ACC112 (cell line): ENCODE data around the gene GRM1.

Experiments
- H2AFZ ChIP-seq: fragments of 200-600 bp; sonication (generic); one replicate; pipeline ENCODE4 v1.6.0; 2017; ENCODE audit warnings: antibody characterized with exemption, low read length; ENCODE audit not compliant: unreplicated experiment
- H3K27ac ChIP-seq: fragments of 200-600 bp; sonication (generic); 2 replicates; pipeline ENCODE4 v1.5.1; 2014; ENCODE audit warnings: low read depth, mild to moderate bottlenecking, antibody characterized with exemption, low read length, moderate library complexity
- H3K27me3 ChIP-seq: fragments of 200-600 bp; sonication (generic); 2 replicates; pipeline ENCODE4 v1.6.1; 2014; ENCODE audit warnings: mild to moderate bottlenecking, antibody characterized with exemption, low read length, moderate library complexity, mixed read lengths; ENCODE audit not compliant: insufficient read depth
- H3K36me3 ChIP-seq: fragments of 200-600 bp; sonication (generic); 2 replicates; pipeline ENCODE4 v1.6.1; 2016; ENCODE audit warnings: mild to moderate bottlenecking, antibody characterized with exemption, low read length, moderate library complexity, mixed read lengths; ENCODE audit not compliant: insufficient read depth
- H3K4me1 ChIP-seq: fragments of 200-600 bp; sonication (generic); one replicate; pipeline ENCODE4 v1.6.1; 2016; ENCODE audit warnings: low read length, mixed read lengths; ENCODE audit not compliant: insufficient read depth, unreplicated experiment, control insufficient read depth
- H3K4me3 ChIP-seq: fragments of 200-600 bp; sonication (generic); 2 replicates; pipeline ENCODE4 v1.5.1; 2014; ENCODE audit warnings: mild to moderate bottlenecking, low read depth, low read length
- H3K79me2 ChIP-seq: fragments of 200-600 bp; sonication (generic); one replicate; pipeline ENCODE4 v1.6.0; 2016; ENCODE audit warnings: low read length; ENCODE audit not compliant: control insufficient read depth, unreplicated experiment, insufficient read depth

GRM1 gene

DNA sequence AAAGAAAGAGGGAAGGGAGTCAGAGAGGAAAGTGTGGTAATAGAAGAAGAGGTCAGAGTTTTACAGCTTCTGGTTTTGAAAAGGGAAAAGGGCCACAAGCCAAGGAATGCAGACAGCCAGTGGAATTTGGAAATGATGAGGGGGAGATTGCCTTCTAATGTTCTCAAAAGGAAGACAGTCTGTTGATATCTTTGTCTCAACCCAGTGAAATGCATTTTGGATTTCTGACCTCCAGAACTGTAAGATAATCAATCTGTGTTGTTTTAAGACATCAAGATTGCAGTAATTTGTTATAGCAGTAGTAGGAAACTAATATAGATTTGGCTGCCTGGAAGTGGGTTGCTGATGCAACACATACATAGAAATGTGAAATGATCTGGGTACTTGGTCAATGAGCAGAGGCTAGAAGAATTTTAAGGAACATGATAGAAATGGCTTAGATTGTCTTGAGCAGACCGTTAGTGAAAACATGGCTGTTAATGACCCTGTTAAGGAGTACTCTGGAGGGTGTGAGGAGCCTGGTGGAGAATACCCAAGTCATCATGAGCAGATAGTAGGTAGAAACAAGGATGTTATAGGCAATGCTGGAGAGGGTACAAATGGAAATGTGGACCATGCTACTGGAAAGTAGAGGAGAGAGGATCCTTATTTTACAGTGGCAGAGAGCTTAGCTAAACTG, 259.0 kb downstream of the GRM1 start:
- Histone ChIP-seq H3K36me3 (no peaks in the 10 kb centered on the region), H3K27me3 (no peaks in the 10 kb centered on the region), H3K27ac (peak overlapping the region; percentile 1; the same call in 1 of the 2 replicates), H3K4me1 (peaks cover 11% of the 10 kb centered on the region), H2AFZ (peak overlapping the region; percentile 48), H3K79me2 (no peaks in the 10 kb centered on the region), H3K4me3 (no peak overlapping the region)

DNA sequence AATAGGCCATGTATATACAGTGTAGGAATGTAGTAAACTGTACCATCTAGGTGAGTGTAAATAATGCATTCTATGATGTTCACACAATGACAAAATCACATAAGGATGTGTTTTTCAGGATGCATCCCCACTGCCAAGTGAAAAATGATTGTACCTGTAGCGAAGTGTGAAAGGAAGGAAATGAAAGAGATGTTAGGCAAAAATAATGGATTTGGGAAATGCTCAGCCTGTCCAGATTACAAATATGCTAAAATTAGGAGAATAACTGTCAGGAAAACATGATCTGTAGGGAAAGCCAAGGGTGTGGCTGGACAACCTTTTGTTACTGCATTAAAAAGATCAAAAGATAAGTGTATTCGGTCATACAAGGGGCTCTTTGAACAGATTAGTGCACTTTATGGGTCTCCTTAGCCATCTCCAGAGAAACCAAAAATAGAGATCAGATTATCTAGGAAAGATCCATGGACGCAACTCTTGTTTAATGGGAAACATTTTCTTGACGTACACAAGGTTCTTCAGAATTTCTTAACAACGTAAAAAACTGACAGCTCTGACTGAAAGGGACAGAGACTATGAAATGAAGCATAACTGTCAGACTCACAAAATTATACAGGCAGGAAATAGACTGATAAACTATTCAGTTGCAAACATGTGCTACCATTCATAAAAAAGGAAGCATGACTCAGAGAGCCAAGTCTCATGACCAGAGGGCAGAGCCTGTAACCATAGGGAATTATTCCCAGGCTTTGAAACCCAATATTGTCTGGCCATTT, 261.1 kb downstream of the GRM1 start:
- H3K4me1 ChIP-seq: peaks cover 11% of the 10 kb centered on the region
- H3K27me3 ChIP-seq: no peaks in the 10 kb centered on the region
- H3K36me3 ChIP-seq: no peaks in the 10 kb centered on the region
- H3K4me3 ChIP-seq: no peak overlapping the region
- H3K79me2 ChIP-seq: no peaks in the 10 kb centered on the region
- H3K27ac ChIP-seq: peak overlapping the region; percentile 58
- peak overlapping the region; percentile 46 for H2AFZ ChIP-seq

DNA sequence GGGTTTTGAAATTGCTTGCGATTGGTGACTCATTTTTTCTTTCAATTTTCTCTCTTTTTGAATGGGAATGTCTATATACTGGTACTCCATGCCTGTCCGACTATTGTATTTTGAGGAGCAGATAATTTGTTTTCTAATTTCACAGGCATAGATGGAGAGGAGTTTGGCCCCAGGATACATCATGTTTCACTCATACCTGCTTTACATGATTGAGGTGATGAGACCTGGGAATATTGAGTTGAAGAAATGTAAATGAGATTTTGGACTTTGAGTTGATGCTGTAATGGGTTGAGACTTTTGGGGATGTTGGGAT, 261.7 kb downstream of the GRM1 start:
- peak overlapping the region; percentile 55; the same call in 1 of the 2 replicates for H3K27ac ChIP-seq
- no peaks in the 10 kb centered on the region for H3K27me3 ChIP-seq
- peak overlapping the region; percentile 4 for H2AFZ ChIP-seq
- no peak overlapping the region for H3K4me3 ChIP-seq
- no peaks in the 10 kb centered on the region for H3K79me2 ChIP-seq
- no peaks in the 10 kb centered on the region for H3K36me3 ChIP-seq
- H3K4me1 ChIP-seq: peaks cover 11% of the 10 kb centered on the region

DNA sequence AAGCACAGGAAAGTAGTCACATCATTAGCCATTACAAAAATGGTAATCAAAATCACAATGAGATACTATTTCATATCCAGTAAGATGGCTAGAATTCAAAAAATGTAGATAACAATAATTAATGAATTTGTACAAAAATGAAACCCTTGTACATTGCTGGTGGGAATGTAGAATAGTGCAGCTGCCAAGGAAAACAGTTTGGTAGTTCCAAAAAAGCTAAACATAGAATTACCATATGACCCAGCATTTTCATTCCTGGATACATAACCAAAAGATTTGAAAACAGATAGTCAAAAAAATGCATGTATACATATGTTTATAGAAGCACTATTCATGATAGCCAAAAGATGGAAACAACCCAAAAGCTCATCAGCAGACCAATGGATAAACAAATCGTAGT, 263.6 kb downstream of the GRM1 start:
- Histone ChIP-seq H3K4me1 (peaks cover 11% of the 10 kb centered on the region), H3K4me3 (no peak overlapping the region), H3K27me3 (no peaks in the 10 kb centered on the region), H3K79me2 (no peaks in the 10 kb centered on the region), H3K36me3 (no peaks in the 10 kb centered on the region), H2AFZ (no peak overlapping the region), H3K27ac (no peak overlapping the region)

DNA sequence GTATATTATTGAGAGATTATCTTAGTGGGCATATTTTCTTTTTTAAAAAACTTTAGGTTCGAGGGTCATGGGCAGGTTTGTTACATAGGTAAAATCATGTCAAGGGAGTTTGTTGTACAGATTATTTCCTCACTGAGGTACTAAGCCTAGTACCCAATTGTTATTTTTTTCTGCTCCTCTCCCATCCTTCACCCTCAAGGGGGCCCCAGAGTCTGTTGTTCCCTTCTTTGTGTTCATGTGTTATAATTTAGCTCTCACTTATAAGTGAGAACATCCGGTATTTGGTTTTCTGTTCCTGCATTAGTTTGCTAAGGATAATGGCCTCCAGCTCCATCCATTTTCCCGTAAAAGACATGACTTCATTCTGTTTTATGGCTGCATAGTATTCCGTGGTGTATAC, 266.8 kb downstream of the GRM1 start:
- H2AFZ ChIP-seq: no peak overlapping the region
- H3K4me3 ChIP-seq: no peak overlapping the region
- no peaks in the 10 kb centered on the region for H3K36me3 ChIP-seq
- H3K27ac ChIP-seq: no peak overlapping the region
- H3K27me3 ChIP-seq: no peaks in the 10 kb centered on the region
- peaks cover 3% of the 10 kb centered on the region for H3K4me1 ChIP-seq
- no peaks in the 10 kb centered on the region for H3K79me2 ChIP-seq

DNA sequence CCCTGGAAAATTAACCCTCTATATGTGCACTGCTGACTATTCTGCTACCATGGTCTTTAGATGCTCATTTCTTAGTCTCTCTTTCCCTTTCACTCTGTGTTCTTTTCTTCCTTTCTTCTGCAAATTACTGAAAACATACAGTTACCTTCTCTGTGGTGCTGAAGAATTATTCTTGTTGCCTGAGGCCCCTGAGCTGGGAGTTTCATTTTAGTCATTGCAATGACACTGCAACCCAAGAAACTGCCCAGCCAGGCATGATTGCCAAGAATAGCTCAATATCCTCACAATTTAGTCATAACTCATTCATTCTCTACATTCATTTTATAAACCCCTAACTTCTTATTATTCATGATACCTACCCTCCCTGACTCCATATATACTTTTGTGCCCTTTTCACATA, 269.0 kb downstream of the GRM1 start:
- Histone ChIP-seq H3K36me3 (no peaks in the 10 kb centered on the region), H3K4me1 (no peaks in the 10 kb centered on the region), H2AFZ (no peak overlapping the region), H3K27ac (no peak overlapping the region), H3K27me3 (no peaks in the 10 kb centered on the region), H3K79me2 (no peaks in the 10 kb centered on the region), H3K4me3 (no peak overlapping the region)

DNA sequence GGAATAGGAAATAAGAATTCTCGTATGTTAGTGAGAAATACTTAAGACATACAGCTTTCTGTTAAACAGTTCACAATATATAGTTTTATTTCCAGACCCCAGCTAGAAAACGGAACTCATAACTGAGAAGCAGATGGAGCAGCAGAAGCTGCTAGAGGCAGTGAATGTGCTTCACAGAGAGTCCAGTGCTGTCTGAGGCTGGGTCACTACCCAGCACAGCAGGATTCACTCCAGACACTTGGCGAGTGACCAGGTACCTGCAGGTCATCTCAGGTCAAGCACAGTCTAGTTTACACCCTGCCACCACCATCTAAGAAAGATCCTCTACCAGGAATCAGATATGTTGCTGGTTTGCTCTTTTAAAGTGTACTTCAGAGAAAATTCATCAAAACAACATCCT, 271.7 kb downstream of the GRM1 start:
- Histone ChIP-seq H3K79me2 (no peaks in the 10 kb centered on the region), H3K27me3 (no peaks in the 10 kb centered on the region), H3K4me3 (no peak overlapping the region), H3K27ac (no peak overlapping the region), H2AFZ (no peak overlapping the region), H3K4me1 (no peaks in the 10 kb centered on the region), H3K36me3 (no peaks in the 10 kb centered on the region)

DNA sequence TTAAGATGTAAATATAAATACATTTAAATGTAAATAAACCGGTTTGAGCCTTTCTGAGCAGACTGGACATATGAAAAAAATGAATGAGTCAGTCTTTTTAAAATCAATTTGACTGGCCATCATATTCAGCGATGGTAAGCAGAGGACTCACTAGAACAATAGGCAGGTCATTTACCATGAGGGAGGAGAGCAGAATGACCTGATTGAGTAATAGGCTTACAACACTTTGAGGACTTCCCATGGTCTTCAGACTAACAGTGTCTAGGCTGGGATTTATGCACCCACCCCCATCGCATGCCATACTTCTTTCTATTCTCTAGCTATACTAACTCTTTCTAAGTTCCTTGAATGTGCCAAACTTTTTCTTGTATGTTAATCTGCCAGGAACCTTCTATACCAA, 272.9 kb downstream of the GRM1 start:
- Histone ChIP-seq H3K79me2 (no peaks in the 10 kb centered on the region), H3K4me3 (no peak overlapping the region)

DNA sequence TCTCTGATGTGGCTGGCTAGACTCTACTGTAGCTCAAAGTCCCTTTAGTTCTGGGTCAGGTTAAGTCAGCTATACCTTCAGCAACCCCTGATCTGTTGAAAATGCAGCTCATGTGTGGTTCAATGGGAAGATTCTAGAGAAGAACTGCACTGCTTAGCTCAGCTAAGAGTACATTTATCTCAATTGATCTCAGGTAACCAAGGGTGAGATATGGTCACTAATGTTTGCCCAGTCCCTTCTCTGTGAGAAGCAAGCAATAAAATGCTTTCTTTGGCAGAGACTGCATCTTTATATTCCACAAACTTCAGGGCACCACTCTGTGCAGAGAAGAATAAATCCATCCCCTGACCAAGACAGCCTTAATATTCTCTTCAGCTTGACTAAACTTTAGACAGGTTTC, 274.1 kb downstream of the GRM1 start:
- Histone ChIP-seq H3K36me3 (no peaks in the 10 kb centered on the region), H3K79me2 (no peaks in the 10 kb centered on the region), H2AFZ (no peak overlapping the region), H3K27me3 (no peaks in the 10 kb centered on the region), H3K4me1 (no peaks in the 10 kb centered on the region), H3K4me3 (no peak overlapping the region), H3K27ac (no peak overlapping the region)

More for the DNA sequence above, 272.9 kb downstream of the GRM1 start:
- Histone ChIP-seq H3K27ac (no peak overlapping the region), H3K27me3 (no peaks in the 10 kb centered on the region), H2AFZ (no peak overlapping the region), H3K36me3 (no peaks in the 10 kb centered on the region), H3K4me1 (no peaks in the 10 kb centered on the region)

DNA sequence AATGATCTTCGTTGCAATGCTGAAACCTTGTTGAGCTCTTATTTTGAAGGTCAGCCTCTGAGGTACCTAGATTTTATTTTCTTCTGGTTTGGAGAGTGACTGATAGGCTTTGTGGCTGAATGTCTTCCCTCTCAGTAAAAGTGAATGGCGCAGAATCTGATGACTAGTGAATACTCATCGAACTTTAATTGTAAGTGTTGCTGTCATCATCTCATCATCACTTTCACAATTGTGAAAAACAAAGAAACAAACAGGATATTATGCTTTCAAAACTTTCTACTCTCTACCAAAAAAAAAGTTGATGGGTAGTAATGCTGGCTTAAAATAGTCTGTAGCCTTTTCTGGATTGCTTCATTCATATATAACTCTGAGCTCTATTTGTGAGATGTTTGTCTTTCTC, 275.3 kb downstream of the GRM1 start:
- no peak overlapping the region for H3K4me3 ChIP-seq
- H3K27ac ChIP-seq: no peak overlapping the region
- no peak overlapping the region for H2AFZ ChIP-seq
- H3K79me2 ChIP-seq: no peaks in the 10 kb centered on the region
- H3K4me1 ChIP-seq: no peaks in the 10 kb centered on the region
- no peaks in the 10 kb centered on the region for H3K27me3 ChIP-seq
- no peaks in the 10 kb centered on the region for H3K36me3 ChIP-seq

DNA sequence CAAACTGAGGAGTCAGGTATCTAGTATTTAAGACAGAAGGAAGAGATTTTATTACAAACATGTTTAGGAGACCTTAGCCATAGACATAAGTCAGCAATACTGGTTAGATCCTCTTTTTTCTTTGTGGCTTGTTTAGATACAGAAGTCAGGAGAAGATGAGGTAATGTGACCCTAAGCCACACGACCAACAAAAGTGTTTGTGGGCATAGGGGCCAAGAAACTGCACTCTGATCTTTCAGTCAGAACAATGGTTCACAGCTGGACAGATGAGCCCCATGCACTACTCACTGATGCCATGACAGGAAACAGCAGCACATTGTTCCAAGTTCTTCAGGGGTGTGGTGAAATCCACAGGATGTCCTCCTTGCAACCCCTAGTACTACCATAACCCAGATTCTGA, 276.2 kb downstream of the GRM1 start:
- H3K27ac ChIP-seq: no peak overlapping the region

More for the DNA sequence above, 276.2 kb downstream of the GRM1 start:
- Histone ChIP-seq H3K4me1 (no peaks in the 10 kb centered on the region), H3K4me3 (no peak overlapping the region), H3K36me3 (no peaks in the 10 kb centered on the region), H2AFZ (no peak overlapping the region), H3K79me2 (no peaks in the 10 kb centered on the region), H3K27me3 (no peaks in the 10 kb centered on the region)
